Effector memory CD4-positive, alpha-beta T cell (primary cell): ENCODE data around the gene NRG2.
A peak's percentile ranks its signal among the peaks of the same experiment; 100 is the strongest.

Experiments used
- DNase-seq, 3 donors: peaks; one replicate each; pipeline ENCODE4 v3.0.0-alpha.2; 2020
- H3K27ac ChIP-seq: 2 replicates; pipeline ENCODE4 v1.7.0; 2013; ENCODE audit warnings: mild to moderate bottlenecking, low read length, moderate library complexity; ENCODE audit not compliant: insufficient read depth, poor library complexity, severe bottlenecking
- H3K27me3 ChIP-seq: replicated peaks from 2 replicates; pipeline ENCODE4 v1.7.0; 2013; ENCODE audit warnings: mild to moderate bottlenecking, low read length; ENCODE audit not compliant: insufficient read depth, control insufficient read depth, poor library complexity, severe bottlenecking
- H3K36me3 ChIP-seq: 2 replicates; pipeline ENCODE4 v1.7.0; 2013; ENCODE audit warnings: mild to moderate bottlenecking, low read length, moderate library complexity; ENCODE audit not compliant: control insufficient read depth, insufficient read depth
- H3K4me1 ChIP-seq: 2 replicates; pipeline ENCODE4 v1.7.0; 2013; ENCODE audit warnings: low read length, mild to moderate bottlenecking; ENCODE audit not compliant: control insufficient read depth, insufficient read depth, poor library complexity, severe bottlenecking
- H3K4me3 ChIP-seq: 2 replicates; pipeline ENCODE4 v1.7.0; 2013; ENCODE audit warnings: low read length, low read depth, mild to moderate bottlenecking; ENCODE audit not compliant: insufficient read depth, poor library complexity, severe bottlenecking
- H3K9me3 ChIP-seq: 2 replicates; pipeline ENCODE4 v1.7.0; 2013; ENCODE audit warnings: mild to moderate bottlenecking, low read length, moderate library complexity; ENCODE audit not compliant: control insufficient read depth

The NRG2 gene

GRCh38 chr5:140042393-140042642 is 781 bp downstream of the NRG2 start:
- Histone ChIP-seq H3K9me3 (no peaks in the 10 kb centered on the region), H3K27me3 (peaks cover 14% of the 10 kb centered on the region), H3K27ac (no peak overlapping the region), H3K4me3 (peak overlapping the region; percentile 54), H3K4me1 (peaks cover 13% of the 10 kb centered on the region), H3K36me3 (no peaks in the 10 kb centered on the region)
- DNase-seq = no peak

GRCh38 chr5:140041492-140042392 is 1.4 kb downstream of the NRG2 start:
- Histone ChIP-seq H3K36me3 (no peaks in the 10 kb centered on the region), H3K9me3 (no peaks in the 10 kb centered on the region), H3K4me1 (peaks cover 13% of the 10 kb centered on the region), H3K27me3 (peaks cover 14% of the 10 kb centered on the region), H3K4me3 (peak overlapping the region; percentile 54), H3K27ac (no peak overlapping the region)
- DNase-seq = no peak

- no peak overlapping the region for H3K4me3 ChIP-seq
- DNase-seq = no peak
- no peaks in the 10 kb centered on the region for H3K36me3 ChIP-seq
- peaks cover 13% of the 10 kb centered on the region for H3K4me1 ChIP-seq
- H3K27me3 ChIP-seq = peaks cover 14% of the 10 kb centered on the region
- H3K9me3 ChIP-seq = no peaks in the 10 kb centered on the region
- no peak overlapping the region for H3K27ac ChIP-seq
Observed at GRCh38 chr5:140041099-140041491, 2.0 kb downstream of the NRG2 start.

GRCh38 chr5:140040358-140040757 is 2.7 kb downstream of the NRG2 start:
- Histone ChIP-seq H3K36me3 (no peaks in the 10 kb centered on the region), H3K27me3 (peaks cover 14% of the 10 kb centered on the region), H3K4me3 (no peak overlapping the region), H3K4me1 (peaks cover 13% of the 10 kb centered on the region), H3K9me3 (no peaks in the 10 kb centered on the region), H3K27ac (no peak overlapping the region)
- no peak for DNase-seq

GRCh38 chr5:140039561-140039960 is 3.5 kb downstream of the NRG2 start:
- Histone ChIP-seq H3K27me3 (peaks cover 14% of the 10 kb centered on the region), H3K27ac (no peak overlapping the region), H3K9me3 (no peaks in the 10 kb centered on the region), H3K36me3 (no peaks in the 10 kb centered on the region), H3K4me3 (no peak overlapping the region), H3K4me1 (peaks cover 10% of the 10 kb centered on the region)
- no peak for DNase-seq

- DNase-seq = no peak
- Histone ChIP-seq H3K27ac (no peak overlapping the region), H3K27me3 (peaks cover 8% of the 10 kb centered on the region), H3K4me1 (peaks cover 4% of the 10 kb centered on the region), H3K36me3 (no peaks in the 10 kb centered on the region), H3K4me3 (no peak overlapping the region), H3K9me3 (no peaks in the 10 kb centered on the region)
Observed at GRCh38 chr5:140038373-140038957, 4.6 kb downstream of the NRG2 start.

- no peaks in the 10 kb centered on the region for H3K9me3 ChIP-seq
- H3K27me3 ChIP-seq = peaks cover 4% of the 10 kb centered on the region
- H3K27ac ChIP-seq = no peak overlapping the region
- H3K4me1 ChIP-seq = no peaks in the 10 kb centered on the region
- H3K4me3 ChIP-seq = no peak overlapping the region
- no peaks in the 10 kb centered on the region for H3K36me3 ChIP-seq
- DNase-seq = no peak
Observed at GRCh38 chr5:140037012-140037411, 6.1 kb downstream of the NRG2 start.

GRCh38 chr5:140035881-140036280 is 7.2 kb downstream of the NRG2 start:
- Histone ChIP-seq H3K9me3 (no peaks in the 10 kb centered on the region), H3K27me3 (peaks cover 4% of the 10 kb centered on the region), H3K4me1 (no peaks in the 10 kb centered on the region), H3K36me3 (no peaks in the 10 kb centered on the region), H3K4me3 (no peak overlapping the region), H3K27ac (no peak overlapping the region)
- no peak for DNase-seq

- no peak for DNase-seq
- H3K27ac ChIP-seq = no peak overlapping the region
- H3K4me1 ChIP-seq = no peaks in the 10 kb centered on the region
- no peaks in the 10 kb centered on the region for H3K36me3 ChIP-seq
- H3K4me3 ChIP-seq = no peak overlapping the region
- no peaks in the 10 kb centered on the region for H3K9me3 ChIP-seq
- H3K27me3 ChIP-seq = no peaks in the 10 kb centered on the region
Observed at GRCh38 chr5:140033037-140033760, 9.9 kb downstream of the NRG2 start.

GRCh38 chr5:140032296-140032695 is 10.8 kb downstream of the NRG2 start:
- no peak overlapping the region for H3K27ac ChIP-seq
- DNase-seq = no peak
- no peaks in the 10 kb centered on the region for H3K9me3 ChIP-seq
- H3K4me3 ChIP-seq = no peak overlapping the region
- no peaks in the 10 kb centered on the region for H3K27me3 ChIP-seq
- no peaks in the 10 kb centered on the region for H3K36me3 ChIP-seq
- no peaks in the 10 kb centered on the region for H3K4me1 ChIP-seq
